Measurements from ENCODE around the gene ZNF155.

Gene ZNF155

GRCh38 chr19:43976732-43977131 lies 7.3 kb upstream of the ZNF155 start:
- Histone ChIP-seq H3K36me3 (ENCODE audit: insufficient read depth, low read length) (no peaks in the 10 kb centered on the region), H3K4me1 (ENCODE audit: insufficient read depth, low read length) (no peaks in the 10 kb centered on the region), H3K9me3 (ENCODE audit: control insufficient read depth, insufficient read depth, low read length) (peaks cover 7% of the 10 kb centered on the region; the same call in 1 of the 2 replicates)

GRCh38 chr19:43983544-43983911 lies 460 bp upstream of the ZNF155 start:
- H3K9me3 ChIP-seq (ENCODE audit: control insufficient read depth, insufficient read depth, low read length) = no peaks in the 10 kb centered on the region
- H3K9ac ChIP-seq (ENCODE audit: low read depth, low read length) = peak overlapping the region; percentile 85; the same call in 1 of the 2 replicates
- H3K36me3 ChIP-seq (ENCODE audit: insufficient read depth, low read length) = no peaks in the 10 kb centered on the region
- H3K4me1 ChIP-seq (ENCODE audit: insufficient read depth, low read length) = no peaks in the 10 kb centered on the region

More at GRCh38 chr19:43976732-43977131, 7.3 kb upstream of the ZNF155 start:
- no peak overlapping the region for H3K9ac ChIP-seq (ENCODE audit: low read depth, low read length)

DNA sequence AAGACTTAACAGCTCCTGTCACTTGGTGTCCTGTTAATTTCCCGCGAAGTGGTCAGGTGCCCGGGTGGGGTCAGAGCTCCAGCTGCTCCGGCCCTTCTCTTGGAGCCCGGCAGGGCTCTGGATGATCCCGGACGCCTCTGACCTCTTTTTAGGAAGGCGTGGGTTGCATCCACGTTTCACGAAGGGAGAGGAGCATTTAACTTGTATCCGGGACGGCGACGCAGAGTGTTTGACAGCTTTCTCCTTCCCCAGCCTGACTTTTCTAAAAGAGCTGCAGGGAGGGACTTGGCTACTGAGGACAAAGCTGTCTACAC lies 656 bp downstream of the ZNF155 start:
- H3K4me1 ChIP-seq (ENCODE audit: insufficient read depth, low read length) = no peaks in the 10 kb centered on the region
- H3K9me3 ChIP-seq (ENCODE audit: control insufficient read depth, insufficient read depth, low read length) = no peaks in the 10 kb centered on the region
- peak overlapping the region; percentile 85 for H3K9ac ChIP-seq (ENCODE audit: low read depth, low read length)
- H3K36me3 ChIP-seq (ENCODE audit: insufficient read depth, low read length) = no peaks in the 10 kb centered on the region

GRCh38 chr19:43997631-43998290 lies 13.8 kb downstream of the ZNF155 start:
- Histone ChIP-seq H3K9ac (ENCODE audit: low read depth, low read length) (no peak overlapping the region), H3K4me1 (ENCODE audit: insufficient read depth, low read length) (no peaks in the 10 kb centered on the region), H3K36me3 (ENCODE audit: insufficient read depth, low read length) (peaks cover 7% of the 10 kb centered on the region; the same call in 1 of the 2 replicates), H3K9me3 (ENCODE audit: control insufficient read depth, insufficient read depth, low read length) (no peaks in the 10 kb centered on the region)

- H3K9ac ChIP-seq (ENCODE audit: low read depth, low read length) = peak overlapping the region; percentile 81
- H3K4me1 ChIP-seq (ENCODE audit: insufficient read depth, low read length) = no peaks in the 10 kb centered on the region
- H3K36me3 ChIP-seq (ENCODE audit: insufficient read depth, low read length) = no peaks in the 10 kb centered on the region; the same call in 1 of the 2 replicates
- no peaks in the 10 kb centered on the region for H3K9me3 ChIP-seq (ENCODE audit: control insufficient read depth, insufficient read depth, low read length)
These were observed 18.2 kb downstream of the ZNF155 start for GRCh38 chr19:44002212-44002565.

DNA sequence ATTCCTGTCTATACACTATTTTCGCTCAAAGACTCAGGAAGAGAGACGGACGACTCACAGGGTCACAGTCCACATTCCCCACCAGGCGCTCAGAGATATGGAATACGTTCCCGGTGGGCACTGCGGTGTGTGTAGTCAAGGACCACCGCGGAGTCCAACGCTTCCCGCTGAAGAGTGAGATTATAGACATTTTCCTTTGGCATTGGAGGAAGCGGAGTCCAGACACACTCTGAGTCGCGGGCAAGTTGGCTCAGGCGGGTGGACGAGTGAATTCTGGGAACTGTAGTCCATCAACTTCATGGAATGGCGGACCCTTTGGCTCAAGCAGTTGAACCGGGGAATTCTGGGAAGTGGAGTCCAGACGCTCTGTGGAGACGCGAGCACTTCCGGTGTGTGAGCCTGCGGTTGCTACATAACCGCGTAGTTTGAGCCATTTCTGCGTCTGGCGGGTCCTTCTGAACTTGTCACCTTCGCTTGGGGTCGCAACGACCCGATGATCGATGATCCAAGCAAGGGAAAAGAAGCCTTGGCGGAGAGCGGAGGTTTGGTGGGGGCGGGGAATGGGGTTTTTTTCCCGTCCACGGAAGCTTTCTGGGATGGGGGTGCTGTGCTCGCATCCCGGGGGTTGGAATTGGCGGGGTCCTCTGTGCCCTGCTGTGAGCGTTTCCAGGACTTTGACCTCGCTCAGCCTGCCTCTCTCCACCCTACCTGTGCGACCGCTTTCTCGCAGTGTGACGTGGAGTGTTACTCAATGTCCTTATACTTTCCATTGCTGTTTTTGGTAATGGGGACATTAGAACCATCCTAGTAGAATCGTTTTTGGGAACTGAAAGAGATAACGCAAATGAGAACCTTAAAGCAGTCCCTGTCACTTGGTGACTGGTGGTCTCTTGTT lies 18.8 kb downstream of the ZNF155 start, which contains the start of gene ZNF230:
ZNF230 (plus strand) TSS at position 392 of the 895 bp plus-strand sequence. CDS start 4,122 bp downstream, outside the sequence.
- Histone ChIP-seq H3K9ac (ENCODE audit: low read depth, low read length) (peak within 1 kb of the TSS; percentile 81), H3K36me3 (ENCODE audit: insufficient read depth, low read length) (no peaks in the 10 kb centered on the region; the same call in 1 of the 2 replicates), H3K9me3 (ENCODE audit: control insufficient read depth, insufficient read depth, low read length) (no peaks in the 10 kb centered on the region), H3K4me1 (ENCODE audit: insufficient read depth, low read length) (no peaks in the 10 kb centered on the region)

GRCh38 chr19:44003461-44004009 lies 19.5 kb downstream of the ZNF155 start:
- peak overlapping the region; percentile 81 for H3K9ac ChIP-seq (ENCODE audit: low read depth, low read length)
- H3K4me1 ChIP-seq (ENCODE audit: insufficient read depth, low read length) = no peaks in the 10 kb centered on the region

GRCh38 chr19:44005973-44006372 lies 22.0 kb downstream of the ZNF155 start:
- Histone ChIP-seq H3K9ac (ENCODE audit: low read depth, low read length) (no peak overlapping the region), H3K9me3 (ENCODE audit: control insufficient read depth, insufficient read depth, low read length) (peaks cover 7% of the 10 kb centered on the region), H3K36me3 (ENCODE audit: insufficient read depth, low read length) (peaks cover 16% of the 10 kb centered on the region), H3K4me1 (ENCODE audit: insufficient read depth, low read length) (no peaks in the 10 kb centered on the region)

More at GRCh38 chr19:44003461-44004009, 19.5 kb downstream of the ZNF155 start:
- H3K9me3 ChIP-seq (ENCODE audit: control insufficient read depth, insufficient read depth, low read length) = no peaks in the 10 kb centered on the region
- H3K36me3 ChIP-seq (ENCODE audit: insufficient read depth, low read length) = no peaks in the 10 kb centered on the region; the same call in 1 of the 2 replicates

- Histone ChIP-seq H3K36me3 (ENCODE audit: insufficient read depth, low read length) (peaks cover 18% of the 10 kb centered on the region), H3K9me3 (ENCODE audit: control insufficient read depth, insufficient read depth, low read length) (peaks cover 11% of the 10 kb centered on the region)
These were observed 23.5 kb downstream of the ZNF155 start for GRCh38 chr19:44007473-44007872.

DNA sequence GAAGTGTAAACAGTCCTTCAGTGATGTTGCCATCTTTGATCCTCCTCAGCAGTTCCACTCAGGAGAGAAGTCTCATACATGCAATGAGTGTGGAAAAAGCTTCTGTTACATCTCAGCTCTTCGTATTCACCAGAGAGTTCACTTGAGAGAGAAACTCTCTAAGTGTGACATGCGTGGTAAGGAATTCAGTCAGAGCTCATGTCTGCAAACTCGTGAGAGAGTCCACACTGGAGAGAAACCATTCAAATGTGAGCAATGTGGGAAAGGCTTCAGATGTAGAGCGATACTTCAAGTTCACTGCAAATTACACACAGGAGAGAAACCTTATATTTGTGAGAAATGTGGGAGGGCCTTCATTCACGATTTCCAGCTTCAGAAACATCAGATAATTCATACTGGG lies 26.5 kb downstream of the ZNF155 start:
- peaks cover 18% of the 10 kb centered on the region for H3K36me3 ChIP-seq (ENCODE audit: insufficient read depth, low read length)
- H3K9me3 ChIP-seq (ENCODE audit: control insufficient read depth, insufficient read depth, low read length) = peaks cover 11% of the 10 kb centered on the region

More at GRCh38 chr19:44007473-44007872, 23.5 kb downstream of the ZNF155 start:
- Histone ChIP-seq H3K9ac (ENCODE audit: low read depth, low read length) (no peak overlapping the region), H3K4me1 (ENCODE audit: insufficient read depth, low read length) (no peaks in the 10 kb centered on the region)

DNA sequence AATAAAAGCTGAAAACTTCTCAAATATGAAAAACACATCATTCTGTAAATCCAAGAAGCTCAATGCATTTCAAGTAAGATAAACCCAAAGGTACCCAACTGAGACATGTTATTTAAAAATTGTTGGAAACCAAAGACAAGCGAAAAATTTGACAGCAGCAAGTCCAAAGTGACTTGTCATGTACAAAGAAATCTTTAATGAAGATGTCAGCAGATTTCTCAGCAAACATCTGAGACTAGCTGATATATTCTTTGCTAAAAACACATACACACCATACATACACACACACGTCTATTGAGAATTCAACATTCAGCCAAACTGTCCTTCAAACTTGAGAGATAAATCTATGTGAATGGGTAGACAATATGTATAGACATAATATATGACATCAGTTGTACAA lies 35.5 kb downstream of the ZNF155 start:
- H3K4me1 ChIP-seq (ENCODE audit: insufficient read depth, low read length) = no peaks in the 10 kb centered on the region
- no peaks in the 10 kb centered on the region for H3K36me3 ChIP-seq (ENCODE audit: insufficient read depth, low read length)
- no peak overlapping the region for H3K9ac ChIP-seq (ENCODE audit: low read depth, low read length)
- H3K9me3 ChIP-seq (ENCODE audit: control insufficient read depth, insufficient read depth, low read length) = no peaks in the 10 kb centered on the region

More for the DNA sequence above, 26.5 kb downstream of the ZNF155 start:
- H3K4me1 ChIP-seq (ENCODE audit: insufficient read depth, low read length) = no peaks in the 10 kb centered on the region
- H3K9ac ChIP-seq (ENCODE audit: low read depth, low read length) = no peak overlapping the region

- Histone ChIP-seq H3K9ac (ENCODE audit: low read depth, low read length) (no peak overlapping the region), H3K36me3 (ENCODE audit: insufficient read depth, low read length) (no peaks in the 10 kb centered on the region), H3K4me1 (ENCODE audit: insufficient read depth, low read length) (no peaks in the 10 kb centered on the region), H3K9me3 (ENCODE audit: control insufficient read depth, insufficient read depth, low read length) (no peaks in the 10 kb centered on the region)
These were observed 37.2 kb downstream of the ZNF155 start for GRCh38 chr19:44021221-44021620.

GRCh38 chr19:44024900-44025216 lies 40.9 kb downstream of the ZNF155 start:
- Histone ChIP-seq H3K36me3 (ENCODE audit: insufficient read depth, low read length) (peaks cover 15% of the 10 kb centered on the region), H3K9ac (ENCODE audit: low read depth, low read length) (peak overlapping the region; percentile 91), H3K9me3 (ENCODE audit: control insufficient read depth, insufficient read depth, low read length) (no peaks in the 10 kb centered on the region), H3K4me1 (ENCODE audit: insufficient read depth, low read length) (no peaks in the 10 kb centered on the region)

- H3K9me3 ChIP-seq (ENCODE audit: control insufficient read depth, insufficient read depth, low read length) = peaks cover 5% of the 10 kb centered on the region; the same call in 1 of the 2 replicates
- peaks cover 15% of the 10 kb centered on the region for H3K36me3 ChIP-seq (ENCODE audit: insufficient read depth, low read length)
- no peaks in the 10 kb centered on the region for H3K4me1 ChIP-seq (ENCODE audit: insufficient read depth, low read length)
- peak within 1 kb of the TSS; percentile 91 for H3K9ac ChIP-seq (ENCODE audit: low read depth, low read length)
These were observed 41.4 kb downstream of the ZNF155 start, which contains the start of gene ZNF222 for GRCh38 chr19:44025217-44025936. Gene ZNF222, plus strand, starts transcription at chr19:44025379. Its CDS starts 58 bp downstream, at chr19:44025437.
